ENCODE results near the gene SOX5.
"Not testable (repeated sequence)": the region's sequence is repeated elsewhere in the genome, so short reads cannot be mapped to it uniquely, and the experiment has no call there.

SOX5 gene

GRCh38 chr12:23855813-23856212 is 93.7 kb downstream of the SOX5 start:
- peaks cover 8% of the 10 kb centered on the region for H3K36me3 ChIP-seq (ENCODE audit: control insufficient read depth, insufficient read depth, low read length)
- no peak overlapping the region for H3K27ac ChIP-seq (ENCODE audit: insufficient read depth, low read depth, low read length, poor library complexity, severe bottlenecking)
- H3K4me1 ChIP-seq (ENCODE audit: control insufficient read depth, insufficient read depth, low read length): no peaks in the 10 kb centered on the region
- WGBS, 2 experiments: 74 to 100% methylated on average over 3 to 4 of the region's 4 CpGs
- no peak overlapping the region for H3K4me3 ChIP-seq (ENCODE audit: insufficient read depth, low read depth, low read length)
- no peaks in the 10 kb centered on the region for H3K9me3 ChIP-seq (ENCODE audit: control insufficient read depth, low read length)
- H3K27me3 ChIP-seq (ENCODE audit: control insufficient read depth, insufficient read depth, low read length, poor library complexity, severe bottlenecking): no peaks in the 10 kb centered on the region

DNA sequence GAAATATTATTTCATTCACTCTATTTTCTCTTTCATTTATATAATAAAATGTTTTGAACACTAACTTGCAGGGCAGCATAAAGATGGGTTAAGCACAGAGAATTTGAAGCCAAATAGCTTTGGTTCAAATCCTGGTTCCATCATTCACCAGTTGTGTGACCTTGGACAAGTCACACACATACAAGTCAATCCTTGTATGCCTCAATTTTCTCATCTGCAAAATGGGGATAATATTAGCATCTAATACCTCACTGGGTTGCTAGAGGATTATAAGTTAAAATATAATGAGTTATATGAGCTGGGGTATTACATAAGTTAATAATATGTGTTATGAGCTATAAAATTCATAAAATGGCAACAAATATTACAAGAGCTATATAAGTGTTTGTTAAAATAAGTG is 94.9 kb downstream of the SOX5 start:
- Histone ChIP-seq H3K4me3 (ENCODE audit: insufficient read depth, low read depth, low read length) (no peak overlapping the region), H3K36me3 (ENCODE audit: control insufficient read depth, insufficient read depth, low read length) (peaks cover 2% of the 10 kb centered on the region), H3K4me1 (ENCODE audit: control insufficient read depth, insufficient read depth, low read length) (no peaks in the 10 kb centered on the region), H3K9me3 (ENCODE audit: control insufficient read depth, low read length) (no peaks in the 10 kb centered on the region), H3K27ac (ENCODE audit: insufficient read depth, low read depth, low read length, poor library complexity, severe bottlenecking) (no peak overlapping the region), H3K27me3 (ENCODE audit: control insufficient read depth, insufficient read depth, low read length, poor library complexity, severe bottlenecking) (no peaks in the 10 kb centered on the region)

- H3K36me3 ChIP-seq (ENCODE audit: control insufficient read depth, insufficient read depth, low read length): no peaks in the 10 kb centered on the region
- H3K9me3 ChIP-seq (ENCODE audit: control insufficient read depth, low read length): no peaks in the 10 kb centered on the region
- no peaks in the 10 kb centered on the region for H3K4me1 ChIP-seq (ENCODE audit: control insufficient read depth, insufficient read depth, low read length)
- no peaks in the 10 kb centered on the region for H3K27me3 ChIP-seq (ENCODE audit: control insufficient read depth, insufficient read depth, low read length, poor library complexity, severe bottlenecking)
- H3K4me3 ChIP-seq (ENCODE audit: insufficient read depth, low read depth, low read length): no peak overlapping the region
- no peak overlapping the region for H3K27ac ChIP-seq (ENCODE audit: insufficient read depth, low read depth, low read length, poor library complexity, severe bottlenecking)
- 88% methylated on average over 2 of the region's 3 CpGs; no CpG with 5 or more reads in 1 of the 2 experiments for WGBS, 2 experiments
Observed at GRCh38 chr12:23853640-23854039, 95.8 kb downstream of the SOX5 start.

DNA sequence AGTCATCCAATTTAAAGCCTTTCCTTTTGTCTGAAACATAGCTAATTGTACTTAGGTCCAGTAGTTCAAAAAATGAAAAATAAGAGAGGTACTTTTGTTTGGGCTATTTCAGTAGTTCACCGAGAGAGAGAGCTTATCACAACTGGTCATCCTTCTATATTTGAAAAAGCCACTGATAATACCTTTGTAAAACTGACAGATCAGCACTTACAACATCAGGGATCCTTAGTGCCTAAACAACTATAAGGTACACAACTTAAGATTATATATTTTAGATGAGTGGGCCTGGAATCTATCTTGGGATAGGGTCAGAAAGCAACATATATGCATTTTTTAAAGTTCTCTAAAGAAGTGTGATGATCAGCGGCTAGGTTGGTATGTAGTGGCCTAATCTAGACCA is 97.9 kb downstream of the SOX5 start:
- Histone ChIP-seq H3K27me3 (ENCODE audit: control insufficient read depth, insufficient read depth, low read length, poor library complexity, severe bottlenecking) (no peaks in the 10 kb centered on the region), H3K27ac (ENCODE audit: insufficient read depth, low read depth, low read length, poor library complexity, severe bottlenecking) (no peak overlapping the region), H3K4me3 (ENCODE audit: insufficient read depth, low read depth, low read length) (no peak overlapping the region), H3K9me3 (ENCODE audit: control insufficient read depth, low read length) (no peaks in the 10 kb centered on the region), H3K4me1 (ENCODE audit: control insufficient read depth, insufficient read depth, low read length) (no peaks in the 10 kb centered on the region), H3K36me3 (ENCODE audit: control insufficient read depth, insufficient read depth, low read length) (no peaks in the 10 kb centered on the region)
- WGBS, 2 experiments: 100% methylated on average over 2 of the region's 2 CpGs

- H3K4me1 ChIP-seq (ENCODE audit: control insufficient read depth, insufficient read depth, low read length): no peaks in the 10 kb centered on the region
Observed at GRCh38 chr12:23847857-23848256, 101.6 kb downstream of the SOX5 start.

GRCh38 chr12:23843958-23844357 is 105.5 kb downstream of the SOX5 start:
- Histone ChIP-seq H3K9me3 (ENCODE audit: control insufficient read depth, low read length) (no peaks in the 10 kb centered on the region), H3K4me3 (ENCODE audit: insufficient read depth, low read depth, low read length) (no peak overlapping the region), H3K36me3 (ENCODE audit: control insufficient read depth, insufficient read depth, low read length) (peaks cover 13% of the 10 kb centered on the region), H3K4me1 (ENCODE audit: control insufficient read depth, insufficient read depth, low read length) (no peaks in the 10 kb centered on the region), H3K27ac (ENCODE audit: insufficient read depth, low read depth, low read length, poor library complexity, severe bottlenecking) (no peak overlapping the region), H3K27me3 (ENCODE audit: control insufficient read depth, insufficient read depth, low read length, poor library complexity, severe bottlenecking) (no peaks in the 10 kb centered on the region)
- WGBS, 2 experiments: 92 to 97% methylated on average over 4 of the region's 4 CpGs

More at GRCh38 chr12:23847857-23848256, 101.6 kb downstream of the SOX5 start:
- Histone ChIP-seq H3K27me3 (ENCODE audit: control insufficient read depth, insufficient read depth, low read length, poor library complexity, severe bottlenecking) (no peaks in the 10 kb centered on the region), H3K4me3 (ENCODE audit: insufficient read depth, low read depth, low read length) (no peak overlapping the region), H3K36me3 (ENCODE audit: control insufficient read depth, insufficient read depth, low read length) (peaks cover 10% of the 10 kb centered on the region), H3K9me3 (ENCODE audit: control insufficient read depth, low read length) (no peaks in the 10 kb centered on the region), H3K27ac (ENCODE audit: insufficient read depth, low read depth, low read length, poor library complexity, severe bottlenecking) (no peak overlapping the region)
- WGBS, 2 experiments: 85 to 98% methylated on average over 3 of the region's 3 CpGs

GRCh38 chr12:23834076-23834475 is 115.4 kb downstream of the SOX5 start:
- whole genome bisulfite sequencing, 2 experiments: 90 to 93% methylated on average over 5 of the region's 7 CpGs
- Histone ChIP-seq H3K36me3 (ENCODE audit: control insufficient read depth, insufficient read depth, low read length) (no peaks in the 10 kb centered on the region), H3K4me1 (ENCODE audit: control insufficient read depth, insufficient read depth, low read length) (peaks cover 20% of the 10 kb centered on the region), H3K27me3 (ENCODE audit: control insufficient read depth, insufficient read depth, low read length, poor library complexity, severe bottlenecking) (no peaks in the 10 kb centered on the region), H3K27ac (ENCODE audit: insufficient read depth, low read depth, low read length, poor library complexity, severe bottlenecking) (no peak overlapping the region), H3K4me3 (ENCODE audit: insufficient read depth, low read depth, low read length) (no peak overlapping the region), H3K9me3 (ENCODE audit: control insufficient read depth, low read length) (no peaks in the 10 kb centered on the region)

- H3K27me3 ChIP-seq (ENCODE audit: control insufficient read depth, insufficient read depth, low read length, poor library complexity, severe bottlenecking): no peaks in the 10 kb centered on the region
- H3K9me3 ChIP-seq (ENCODE audit: control insufficient read depth, low read length): no peaks in the 10 kb centered on the region
- H3K36me3 ChIP-seq (ENCODE audit: control insufficient read depth, insufficient read depth, low read length): no peaks in the 10 kb centered on the region
- H3K4me3 ChIP-seq (ENCODE audit: insufficient read depth, low read depth, low read length): no peak overlapping the region
- WGBS, 2 experiments: 71 to 83% methylated on average over 2 of the region's 3 CpGs
- peaks cover 18% of the 10 kb centered on the region for H3K4me1 ChIP-seq (ENCODE audit: control insufficient read depth, insufficient read depth, low read length)
- no peak overlapping the region for H3K27ac ChIP-seq (ENCODE audit: insufficient read depth, low read depth, low read length, poor library complexity, severe bottlenecking)
Observed at GRCh38 chr12:23831739-23832138, 117.7 kb downstream of the SOX5 start.

GRCh38 chr12:23830210-23830609 is 119.3 kb downstream of the SOX5 start:
- Histone ChIP-seq H3K9me3 (ENCODE audit: control insufficient read depth, low read length) (no peaks in the 10 kb centered on the region), H3K27ac (ENCODE audit: insufficient read depth, low read depth, low read length, poor library complexity, severe bottlenecking) (no peak overlapping the region), H3K4me1 (ENCODE audit: control insufficient read depth, insufficient read depth, low read length) (peaks cover 15% of the 10 kb centered on the region), H3K36me3 (ENCODE audit: control insufficient read depth, insufficient read depth, low read length) (no peaks in the 10 kb centered on the region), H3K27me3 (ENCODE audit: control insufficient read depth, insufficient read depth, low read length, poor library complexity, severe bottlenecking) (no peaks in the 10 kb centered on the region), H3K4me3 (ENCODE audit: insufficient read depth, low read depth, low read length) (no peak overlapping the region)
- 45 to 48% methylated on average over 2 of the region's 2 CpGs for WGBS, 2 experiments

DNA sequence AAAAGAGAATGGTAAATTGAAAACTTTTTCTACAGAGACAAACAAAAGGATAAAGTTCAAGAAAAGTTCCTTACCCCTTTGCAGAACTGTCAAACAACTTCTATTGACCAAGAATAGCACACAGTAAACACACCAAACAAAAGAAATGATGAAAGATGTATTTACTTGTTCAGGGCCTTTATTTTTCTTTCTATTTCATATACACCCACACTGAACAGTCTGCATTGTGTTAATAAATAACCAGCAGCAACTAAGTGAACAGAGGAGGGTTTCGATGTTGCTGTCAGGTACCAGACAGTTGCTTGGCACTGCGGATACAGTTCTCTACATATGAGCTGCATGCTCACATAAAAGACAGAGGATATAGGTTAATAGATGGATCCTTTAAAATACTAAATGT is 122.1 kb downstream of the SOX5 start:
- no peak overlapping the region for H3K27ac ChIP-seq (ENCODE audit: insufficient read depth, low read depth, low read length, poor library complexity, severe bottlenecking)
- no peaks in the 10 kb centered on the region for H3K9me3 ChIP-seq (ENCODE audit: control insufficient read depth, low read length)
- H3K27me3 ChIP-seq (ENCODE audit: control insufficient read depth, insufficient read depth, low read length, poor library complexity, severe bottlenecking): no peaks in the 10 kb centered on the region
- peaks cover 15% of the 10 kb centered on the region for H3K4me1 ChIP-seq (ENCODE audit: control insufficient read depth, insufficient read depth, low read length)
- WGBS, 2 experiments: 97 to 98% methylated on average over 2 of the region's 2 CpGs
- peaks cover 10% of the 10 kb centered on the region for H3K36me3 ChIP-seq (ENCODE audit: control insufficient read depth, insufficient read depth, low read length)
- no peak overlapping the region for H3K4me3 ChIP-seq (ENCODE audit: insufficient read depth, low read depth, low read length)

- not testable (repeated sequence) for H3K27ac ChIP-seq (ENCODE audit: insufficient read depth, low read depth, low read length, poor library complexity, severe bottlenecking); H3K9me3 ChIP-seq (ENCODE audit: control insufficient read depth, low read length); H3K4me1 ChIP-seq (ENCODE audit: control insufficient read depth, insufficient read depth, low read length); H3K27me3 ChIP-seq (ENCODE audit: control insufficient read depth, insufficient read depth, low read length, poor library complexity, severe bottlenecking); H3K4me3 ChIP-seq (ENCODE audit: insufficient read depth, low read depth, low read length)
- WGBS, 2 experiments: 94 to 96% methylated on average over 11 of the region's 11 CpGs
- peaks cover 10% of the 10 kb centered on the region for H3K36me3 ChIP-seq (ENCODE audit: control insufficient read depth, insufficient read depth, low read length)
Observed at GRCh38 chr12:23825124-23825523, 124.3 kb downstream of the SOX5 start.
